Caco-2 (cell line): ENCODE measurements around the gene MRPS15. TPM values are rescaled to one million over a fixed set of nuclear protein-coding genes. Genes with fewer than 3 reads are reported as not detected.
A peak's percentile ranks its signal among the peaks of the same experiment; 100 is the strongest.

ENCODE experiments used
- Bru-seq: library from RNA; stranded (reverse); fragments of 400-500 nt; gene quantifications from one replicate; lab custom pipeline; 2021; lab: Mats Ljungman, UMichigan
- BruChase-seq, 2 experiments: library from RNA; stranded (reverse); fragments of 400-500 nt; gene quantifications; one replicate each; lab custom pipeline; 2021; lab: Mats Ljungman, UMichigan
- BruUV-seq: library from RNA; stranded (reverse); fragments of 400-500 nt; replicated peaks from 2 replicates; lab custom pipeline; 2021; lab: Mats Ljungman, UMichigan
- CTCF ChIA-PET: fragments of 300-600 bp; sonication (Branson Sonifier 250); formaldehyde crosslinking; loops from one replicate; lab custom pipeline; 2022; ENCODE audit warnings: antibody characterized with exemption; lab: Charles Lee
- POLR2A ChIA-PET: fragments of 300-600 bp; sonication (Branson Sonifier 250); formaldehyde crosslinking; loops from one replicate; lab custom pipeline; 2022; ENCODE audit warnings: antibody characterized with exemption; lab: Charles Lee
- DNase-seq, 2 experiments: peaks; one replicate each; pipeline versions ENCODE4 v3.0.0 to v3.0.0-alpha.2; 2020 to 2022
- H3K27me3 ChIP-seq: replicated peaks from 2 replicates; pipeline ENCODE4 v1.6.0; 2011; ENCODE audit warnings: low read length; ENCODE audit not compliant: control insufficient read depth, insufficient read depth
- H3K36me3 ChIP-seq: 2 replicates; pipeline ENCODE4 v1.5.1; 2011; ENCODE audit warnings: low read length; ENCODE audit not compliant: control insufficient read depth, insufficient read depth
- H3K4me1 ChIP-seq: fragments of 250-450 bp; sonication (Bioruptor Pico); 2 replicates; pipeline ENCODE4 v1.5.1; 2020; ENCODE audit warnings: mild to moderate bottlenecking
- H3K4me3 ChIP-seq: 2 replicates; pipeline ENCODE4 v1.5.1; 2011; ENCODE audit warnings: low read depth, mild to moderate bottlenecking, control low read depth, low read length
- H3K9me3 ChIP-seq: fragments of 250-450 bp; sonication (Bioruptor Pico); 2 replicates; pipeline ENCODE4 v1.5.1; 2020; ENCODE audit warnings: mild to moderate bottlenecking, moderate library complexity
- H3K27ac Mint-ChIP-seq: one replicate; pipeline ENCODE4 v1.8.0; 2022; ENCODE audit warnings: mixed read lengths; ENCODE audit not compliant: unreplicated experiment
- H3K27me3 Mint-ChIP-seq: one replicate; pipeline ENCODE4 v1.8.0; 2022; ENCODE audit warnings: mixed read lengths; ENCODE audit not compliant: insufficient read depth, unreplicated experiment
- H3K36me3 Mint-ChIP-seq: one replicate; pipeline ENCODE4 v1.8.0; 2022; ENCODE audit warnings: mild to moderate bottlenecking, mixed read lengths; ENCODE audit not compliant: insufficient read depth, unreplicated experiment
- H3K4me1 Mint-ChIP-seq: one replicate; pipeline ENCODE4 v1.8.0; 2022; ENCODE audit warnings: low read depth, mixed read lengths; ENCODE audit not compliant: unreplicated experiment
- H3K4me3 Mint-ChIP-seq: one replicate; pipeline ENCODE4 v1.8.0; 2022; ENCODE audit warnings: mild to moderate bottlenecking, moderate library complexity, mixed read lengths; ENCODE audit not compliant: unreplicated experiment
- H3K9me3 Mint-ChIP-seq: one replicate; pipeline ENCODE4 v1.8.0; 2022; ENCODE audit warnings: mixed read lengths; ENCODE audit not compliant: unreplicated experiment
- CTCF ChIP-seq, 2 experiments: fragments of 200-600 bp in 1 of 2; IDR thresholded peaks; 1 replicate in 1 of 2; 2 replicates in 1 of 2; pipeline versions ENCODE4 v1.5.1 to v1.8.0; 2011 to 2022; ENCODE audit warnings: antibody characterized with exemption in 1 of 2, control low read depth in 1 of 2, inconsistent platforms in 1 of 2, low read depth in 1 of 2, low read length in 1 of 2, mild to moderate bottlenecking in 1 of 2, moderate library complexity in 1 of 2; ENCODE audit not compliant: insufficient read depth in 1 of 2, severe bottlenecking in 1 of 2, unreplicated experiment in 1 of 2
- intact Hi-C: fragments of 100-400 bp; cut with micrococcal nuclease; formaldehyde crosslinking; loops from one replicate; pipeline ENCODE4 v1.10.0; 2022; ENCODE audit not compliant: unreplicated experiment
- long read RNA-seq: library from polyadenylated mRNA; stranded (forward); transcript quantifications from one replicate; pipeline ENCODE4 v2.0.0, GENCODE V29; 2022
- total RNA-seq: library from RNA; stranded (reverse); gene quantifications from 2 replicates; pipeline ENCODE4 v1.2.3, GENCODE V29; 2022

The MRPS15 gene
- total RNA-seq (70.2 and 77.0 TPM in 2 replicates), Bru-seq, nascent RNA (percentile 74 among the genes with signal in this experiment), BruChase-seq, experiment 1, labeled RNA remaining after a 2-hour chase (percentile 78 among the genes with signal in this experiment), BruChase-seq, experiment 2, labeled RNA remaining after a 6-hour chase (percentile 84 among the genes with signal in this experiment)
- long read RNA-seq, transcript MRPS15-201 (8 exons, 1,006 nt) = major isoform, 131 of 142 reads
- long read RNA-seq, partial matches to known transcripts = 1 of 142 reads
- long read RNA-seq, other reads (novel, unspliced or antisense) = 10 of 142 reads

DNA sequence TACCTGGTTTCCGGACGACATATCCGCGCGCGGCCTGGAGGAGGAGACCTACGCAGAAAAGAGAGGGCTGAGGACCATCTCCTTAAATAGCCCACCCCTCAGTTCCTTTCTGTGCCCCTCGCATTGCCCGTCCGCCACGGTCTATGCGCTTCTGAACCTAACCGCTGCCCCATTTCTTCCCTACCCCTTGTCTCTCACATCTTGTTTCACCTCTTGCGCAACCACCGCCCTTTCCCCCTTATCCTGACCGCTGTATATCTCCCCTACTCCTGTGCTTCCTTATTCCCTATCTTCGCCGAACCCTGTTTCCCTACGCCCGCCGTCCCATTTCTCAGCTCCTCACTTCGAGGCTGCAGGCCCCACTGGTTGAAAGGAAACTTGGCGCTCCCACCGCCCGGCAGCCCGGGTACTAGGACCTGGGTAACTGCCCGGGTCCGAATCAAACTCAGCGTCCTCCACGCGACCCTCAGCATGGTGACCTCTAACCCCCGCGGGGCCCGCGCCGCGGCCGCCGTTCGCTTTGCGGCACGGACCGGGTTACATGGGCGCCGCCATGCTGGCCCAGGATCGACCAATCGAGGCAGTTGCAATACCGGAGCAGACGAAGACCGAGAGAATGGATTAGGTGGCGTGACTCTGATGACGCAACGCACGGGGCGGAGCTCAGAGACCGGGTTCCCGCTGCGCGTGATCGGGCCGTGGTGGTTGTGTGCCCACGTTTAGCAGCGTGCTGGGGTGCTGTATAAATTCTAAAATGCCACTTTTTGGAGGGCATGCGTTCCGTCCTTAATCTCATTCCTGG is at the start of gene MRPS15:
MRPS15 (minus strand) TSS at position 582 of the 802 bp plus-strand sequence; CDS start at position 473, 109 bp downstream.
- no peaks in the 10 kb centered on the region for H3K36me3 ChIP-seq
- no peaks in the 10 kb centered on the region for H3K9me3 ChIP-seq
- Mint-ChIP-seq H3K36me3 (peaks cover 20% of the 10 kb centered on the region), H3K27ac (peak within 1 kb of the TSS; percentile 91), H3K4me1 (peaks cover 12% of the 10 kb centered on the region), H3K9me3 (no peaks in the 10 kb centered on the region), H3K27me3 (no peaks in the 10 kb centered on the region), H3K4me3 (peak within 1 kb of the TSS; percentile 90)
- BruUV-seq = no TSS peak
- ChIA-PET CTCF (interaction anchor here (1.0 kb wide), 2 partner anchors 14 to 24 kb away, joined by 3 read pairs; partner anchors contain the start of gene OSCP1), POLR2A (interaction anchor here (0.6 to 1.3 kb wide), 7 partner anchors 9 to 1485 kb away, joined by 4 to 22 read pairs (median 6); partner anchors contain the start of genes OSCP1 and STK40)
- peak; percentile 91 to 92 for DNase-seq
- H3K27me3 ChIP-seq = no peaks in the 10 kb centered on the region
- H3K4me1 ChIP-seq = peaks cover 13% of the 10 kb centered on the region
- TF ChIP-seq CTCF (IDR thresholded peaks at IDR 0.05; ENCODE audit: insufficient read depth in 1 of 2, low read depth in 1 of 2, low read length in 1 of 2, severe bottlenecking in 1 of 2, unreplicated experiment in 1 of 2) = no peak
- peak within 1 kb of the TSS; percentile 61 for H3K4me3 ChIP-seq
- intact Hi-C loops = loop anchor here (2.0 kb wide), 1 partner anchor 23 kb away; no protein-coding TSS in a partner anchor

- no peaks in the 10 kb centered on the region for H3K27me3 ChIP-seq
- Mint-ChIP-seq H3K36me3 (no peaks in the 10 kb centered on the region), H3K27ac (no peak overlapping the region), H3K4me1 (no peaks in the 10 kb centered on the region), H3K27me3 (no peaks in the 10 kb centered on the region), H3K9me3 (no peaks in the 10 kb centered on the region), H3K4me3 (no peak overlapping the region)
- no peaks in the 10 kb centered on the region for H3K9me3 ChIP-seq
- H3K36me3 ChIP-seq = no peaks in the 10 kb centered on the region
- DNase-seq = no peak
- POLR2A ChIA-PET = no interaction called here
- BruUV-seq = no TSS peak
- CTCF ChIA-PET = no interaction called here
- TF ChIP-seq CTCF (IDR thresholded peaks at IDR 0.05; ENCODE audit: insufficient read depth in 1 of 2, low read depth in 1 of 2, low read length in 1 of 2, severe bottlenecking in 1 of 2, unreplicated experiment in 1 of 2) = no peak
- no peak overlapping the region for H3K4me3 ChIP-seq
- H3K4me1 ChIP-seq = no peaks in the 10 kb centered on the region
- intact Hi-C loops = no loop called here
These were observed 48.7 kb upstream of the MRPS15 start for GRCh38 chr1:36512842-36513241.
